GM18909 (cell line): ENCODE measurements around the gene THAP8.

Experiments used
- ATAC-seq: cut with Tn5 transposase; IDR thresholded peaks from one replicate; pipeline ENCODE4 v1.9.1; 2021; ENCODE audit warnings: mild to moderate bottlenecking; ENCODE audit not compliant: unreplicated experiment, poor library complexity

The THAP8 gene

DNA sequence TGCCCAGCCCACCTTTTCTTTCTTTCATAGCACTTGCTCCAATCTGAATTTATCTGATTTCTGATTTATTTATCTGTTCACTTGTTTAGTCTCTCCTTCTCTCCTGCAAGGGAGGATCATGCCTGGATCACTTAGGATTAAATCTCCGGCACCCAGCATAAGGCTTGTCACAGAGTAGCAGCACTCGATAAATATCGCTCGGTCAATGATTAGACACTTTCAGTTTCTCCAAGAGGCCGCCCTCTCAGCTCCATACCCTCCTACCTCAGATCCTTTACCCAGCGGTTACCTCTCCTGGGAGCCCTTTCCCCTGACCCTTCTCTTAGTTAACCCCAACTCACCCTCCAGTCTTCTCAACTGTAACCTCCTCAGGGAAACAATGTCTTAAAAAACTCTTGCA is 22.8 kb downstream of the THAP8 start:
- no peak for ATAC-seq

DNA sequence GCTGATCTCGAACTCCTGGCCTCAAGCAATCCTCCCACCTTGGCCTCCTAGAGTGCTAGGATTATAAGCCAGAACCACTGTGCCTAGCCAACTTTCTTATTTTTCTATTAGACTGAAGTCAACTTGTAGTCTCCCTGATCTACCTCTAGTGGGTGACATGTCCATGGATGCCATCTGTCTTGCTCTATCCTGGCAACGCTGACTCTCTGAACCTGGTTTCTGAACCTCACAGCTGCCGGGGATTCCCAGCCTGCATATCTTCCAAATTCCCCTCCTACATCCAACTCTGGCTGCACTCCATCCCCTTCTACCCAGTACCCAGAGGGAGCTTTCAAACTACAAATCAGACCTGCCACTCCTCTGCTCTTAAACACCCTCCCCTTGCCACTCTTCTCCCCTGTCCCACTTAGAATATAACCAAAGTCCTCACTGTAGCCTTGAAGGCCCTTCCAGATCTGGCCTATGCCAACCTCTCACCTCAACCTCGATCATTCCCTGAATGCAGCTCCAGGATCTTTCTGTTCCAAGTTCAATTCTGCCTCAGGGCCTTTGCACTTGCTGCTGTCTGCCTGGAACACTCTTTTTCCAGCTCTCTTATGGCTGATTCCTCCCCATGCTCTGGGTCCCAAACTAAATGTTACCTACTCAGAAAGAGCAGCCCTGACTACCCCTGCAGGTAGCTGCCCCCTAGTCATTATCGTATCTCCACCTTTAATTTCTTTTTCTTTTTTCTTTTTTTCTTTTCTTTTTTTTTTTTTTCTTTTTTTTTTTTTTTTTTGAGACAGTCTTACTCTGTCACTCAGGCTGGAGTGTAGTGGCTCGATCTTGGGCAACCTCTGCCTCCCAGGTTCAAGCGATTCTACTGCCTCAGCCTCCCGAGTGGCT is 23.6 kb downstream of the THAP8 start:
- ATAC-seq, result no peak

DNA sequence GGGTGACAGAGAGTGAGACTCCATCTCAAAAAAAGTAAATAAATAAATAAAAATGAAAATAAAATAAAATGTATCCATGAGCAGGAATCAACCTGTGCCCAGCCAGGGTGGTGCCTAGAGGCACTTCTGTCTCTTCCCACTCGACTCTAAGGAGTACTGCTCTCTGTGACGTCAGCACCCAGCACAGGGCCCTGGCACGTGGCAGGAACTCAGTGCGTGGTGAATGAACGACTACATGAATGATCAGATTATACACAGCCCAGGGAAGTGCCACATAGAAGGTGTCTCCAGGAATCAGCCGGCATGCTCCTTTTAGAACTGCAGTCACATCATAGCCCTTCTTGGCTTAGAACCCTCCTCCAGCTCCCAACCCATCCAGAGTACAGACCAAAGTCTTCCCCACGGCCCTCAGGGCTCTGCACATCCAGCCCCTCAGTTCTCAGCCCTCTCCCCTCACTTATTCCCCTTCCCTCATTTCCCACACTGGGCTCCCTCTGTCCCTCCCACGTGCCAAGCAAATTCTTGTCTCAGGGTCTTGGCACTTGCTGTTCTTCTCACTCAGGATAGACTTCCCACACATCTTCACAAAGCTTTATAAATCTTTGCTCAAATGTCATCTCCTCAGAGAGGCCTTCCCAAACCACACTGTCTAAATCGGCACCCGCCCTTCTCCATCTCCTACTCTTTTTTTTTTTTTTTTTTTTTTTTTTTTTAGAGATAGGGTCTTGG is 25.6 kb downstream of the THAP8 start:
- ATAC-seq, result no peak

DNA sequence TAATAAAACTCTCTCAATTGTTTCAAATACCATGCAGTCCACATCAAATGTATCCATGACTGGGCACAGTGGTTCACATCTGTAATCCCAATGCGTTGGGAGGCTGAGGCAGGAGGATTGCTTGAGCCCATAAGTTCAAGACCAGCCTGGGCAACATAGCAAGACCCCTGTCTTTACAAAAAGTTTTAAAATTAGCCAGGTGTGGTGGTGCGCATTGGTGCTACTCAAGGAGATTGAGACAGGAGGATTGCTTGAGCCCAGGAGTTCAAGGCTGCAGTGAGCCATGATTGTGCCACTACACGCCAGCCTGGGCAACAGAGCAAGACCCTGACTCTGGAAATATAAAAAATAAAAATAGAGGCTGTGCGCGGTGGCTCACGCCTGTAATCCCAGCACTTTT is 26.4 kb downstream of the THAP8 start:
- no peak for ATAC-seq

DNA sequence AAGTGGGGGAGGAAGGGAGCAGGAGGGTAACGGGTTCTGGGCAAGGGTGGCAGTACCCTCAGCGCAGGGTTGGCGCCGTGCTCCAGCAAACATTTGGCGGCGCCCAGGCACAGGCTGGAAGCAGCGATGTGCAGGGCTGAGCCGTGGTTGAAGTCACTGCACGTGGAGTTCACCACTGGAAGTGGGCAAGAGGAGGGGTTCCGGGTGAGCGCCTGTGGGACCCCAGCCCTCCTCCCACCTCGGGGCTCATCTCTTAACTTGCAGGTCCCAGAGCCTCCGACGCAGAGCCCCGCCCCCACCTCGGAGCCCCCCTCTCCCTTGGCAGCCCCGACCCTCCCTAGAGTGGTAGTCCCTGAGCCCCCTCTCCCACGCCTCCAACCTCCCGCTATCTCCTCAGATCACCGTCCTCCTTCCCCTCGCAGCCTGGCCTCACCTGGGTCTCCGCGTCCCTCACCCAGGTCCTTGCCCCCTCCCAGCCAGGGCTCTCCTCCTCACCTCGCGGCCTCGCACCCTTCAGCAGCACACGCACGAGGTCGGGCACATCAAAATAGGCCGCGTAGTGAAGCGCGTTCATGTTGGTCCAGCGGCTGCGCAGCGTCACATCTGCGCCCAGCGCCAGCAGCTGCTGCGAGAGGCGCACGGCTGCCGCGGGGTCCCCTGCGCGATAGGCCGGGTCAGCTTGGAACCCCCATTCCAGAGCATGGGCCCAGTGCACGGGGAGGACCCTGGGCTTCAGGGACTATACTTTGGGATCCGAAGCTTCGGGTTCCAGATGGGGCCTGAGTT is 27.8 kb downstream of the THAP8 start:
- no peak for ATAC-seq

DNA sequence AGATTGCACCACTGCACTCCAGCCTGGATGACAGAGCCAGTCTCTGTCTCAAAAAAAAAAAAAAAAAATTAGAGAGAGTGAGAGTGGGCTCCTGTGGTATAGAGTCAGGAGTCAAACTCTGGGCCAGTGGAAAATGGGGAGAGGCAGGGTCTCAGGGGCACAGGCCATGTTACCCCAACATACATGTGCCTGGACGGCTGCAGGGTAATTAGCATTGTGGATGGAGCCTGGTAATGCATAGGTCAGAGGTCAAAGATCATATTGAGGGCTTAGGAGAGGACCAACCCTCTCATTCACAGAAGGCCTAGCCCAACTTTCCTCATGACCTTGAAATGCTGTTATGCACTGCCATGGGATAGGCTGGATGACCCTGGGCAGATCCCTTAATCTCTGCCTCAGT is 28.5 kb downstream of the THAP8 start:
- ATAC-seq, result no peak

DNA sequence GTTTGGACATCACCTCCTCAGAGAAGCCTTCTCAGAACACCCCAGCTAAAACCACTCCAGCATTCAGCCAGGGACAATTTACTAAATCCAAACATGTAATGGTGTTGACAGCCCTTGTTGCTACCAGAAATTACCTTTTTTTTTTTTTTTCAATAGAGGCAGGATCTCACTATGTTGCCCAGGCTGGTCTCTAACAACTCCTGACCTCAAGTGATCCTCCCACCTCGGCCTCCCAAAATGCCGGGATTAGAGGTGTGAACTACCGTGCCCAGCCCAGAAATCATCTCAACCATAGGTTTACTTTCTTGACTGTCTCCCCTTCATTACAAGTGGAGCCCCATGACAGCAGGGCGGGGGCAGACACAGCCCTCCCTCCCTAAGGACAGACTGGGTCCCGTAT is 30.7 kb downstream of the THAP8 start:
- ATAC-seq, result no peak

DNA sequence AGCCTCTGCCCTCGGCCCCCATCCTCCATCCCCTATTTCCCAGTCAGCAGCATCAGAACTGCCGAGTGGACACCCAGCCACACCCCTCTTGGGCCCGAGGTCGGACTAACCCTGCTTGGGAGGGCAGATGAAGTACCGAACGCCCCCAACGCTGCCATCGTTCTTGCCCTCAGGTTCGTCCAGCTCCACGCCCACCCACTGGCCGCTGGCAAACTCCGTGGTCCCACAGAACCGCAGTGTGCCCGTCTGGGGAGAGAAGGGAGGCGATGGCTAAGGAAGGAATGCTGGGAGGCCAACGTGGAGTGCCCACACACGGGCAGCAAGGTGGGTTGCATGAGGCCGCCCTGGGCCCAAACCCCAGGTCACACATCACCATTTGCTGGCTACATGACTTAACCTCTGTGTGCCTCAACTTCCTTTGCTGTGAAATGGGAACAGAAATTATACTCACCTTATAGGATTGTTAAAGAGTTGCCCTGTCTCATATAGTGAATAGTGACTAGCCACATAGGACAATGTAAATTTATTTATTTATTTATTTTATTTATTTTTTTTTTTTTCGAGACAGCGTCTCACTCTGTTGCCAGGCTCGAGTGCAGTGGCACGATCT is 34.9 kb downstream of the THAP8 start:
- ATAC-seq, result no peak

DNA sequence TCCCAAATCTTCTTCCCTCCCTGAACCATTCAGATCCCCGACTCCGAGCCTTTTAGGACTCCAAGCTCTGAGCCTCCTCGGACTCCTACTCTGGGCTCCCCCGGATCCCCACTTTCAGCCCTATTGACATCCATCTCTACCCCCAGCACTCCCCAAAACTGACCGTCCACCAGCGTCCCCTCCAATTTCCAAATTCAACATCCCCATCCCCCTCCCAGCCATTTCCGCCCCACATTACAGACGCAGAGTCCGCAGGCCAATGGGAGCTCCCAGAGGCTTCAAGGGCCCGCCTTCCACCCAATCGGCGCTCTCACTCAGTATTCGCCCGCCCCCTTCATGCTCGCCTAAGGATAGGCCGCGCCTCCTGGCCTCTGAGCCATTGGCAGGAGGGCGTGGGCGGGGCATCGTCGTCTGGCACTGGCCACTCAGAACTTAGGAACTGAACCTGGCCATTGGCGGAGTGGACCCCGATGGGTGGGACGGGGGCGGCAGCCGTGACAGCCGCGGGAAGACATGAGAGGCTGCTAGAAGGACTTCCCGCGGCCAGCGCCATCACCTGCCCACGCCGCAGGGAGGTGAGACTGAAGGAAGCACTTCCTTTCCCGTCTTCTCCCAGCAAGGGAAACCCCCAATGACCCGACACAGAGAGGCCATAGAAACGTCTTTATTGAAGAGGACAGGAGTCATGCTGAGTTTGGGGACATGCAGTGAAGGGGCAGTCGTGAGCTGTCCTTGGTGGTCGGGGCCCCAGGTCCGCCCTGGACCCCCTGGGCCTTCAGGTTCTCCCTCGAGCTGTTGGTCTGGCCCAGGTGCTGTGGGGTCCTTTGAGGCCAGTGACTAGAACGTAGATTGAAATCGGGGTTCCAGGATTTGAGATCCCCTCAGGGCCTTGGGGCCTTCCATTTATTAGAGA is 39.8 kb downstream of the THAP8 start, which contains the start of gene ALKBH6:
ALKBH6 (minus strand) TSS at position 202 of the 913 bp plus-strand sequence. CDS start 816 bp downstream, outside the sequence.
- ATAC-seq, result peak; percentile 97

DNA sequence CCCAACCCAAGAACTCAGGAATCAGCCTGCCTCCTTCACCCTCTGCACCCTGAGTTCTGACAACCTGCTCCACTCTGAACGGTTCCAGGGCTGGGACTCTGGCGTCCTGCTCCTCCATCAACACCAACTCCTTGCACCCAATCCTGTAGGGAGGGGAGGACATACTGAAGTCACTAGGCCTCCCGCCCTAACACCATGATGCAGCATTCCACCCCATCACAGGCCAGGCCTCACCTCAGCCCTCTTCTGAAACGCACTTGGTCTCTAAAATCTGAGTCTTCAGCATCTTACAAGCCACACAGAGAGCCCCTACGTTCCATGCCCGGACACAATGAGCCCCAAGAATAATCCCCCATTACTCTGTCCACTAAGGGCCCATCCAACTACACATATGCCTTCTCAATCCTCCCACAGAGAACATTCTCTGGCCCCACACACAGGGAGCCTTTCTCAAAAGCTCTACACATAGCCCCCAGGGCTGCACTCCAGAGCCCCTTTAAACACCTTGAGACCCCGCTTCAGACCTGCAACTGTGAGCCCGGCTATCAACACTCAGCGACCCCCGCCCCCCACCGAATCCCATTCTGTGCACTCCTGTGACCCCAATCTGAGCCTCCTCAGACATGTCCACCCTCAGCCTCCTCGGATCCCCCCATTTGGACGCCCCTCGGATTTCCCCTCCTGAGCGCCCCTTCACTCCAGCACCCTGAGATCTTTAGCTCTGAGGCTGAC is 40.6 kb downstream of the THAP8 start:
- no peak for ATAC-seq

DNA sequence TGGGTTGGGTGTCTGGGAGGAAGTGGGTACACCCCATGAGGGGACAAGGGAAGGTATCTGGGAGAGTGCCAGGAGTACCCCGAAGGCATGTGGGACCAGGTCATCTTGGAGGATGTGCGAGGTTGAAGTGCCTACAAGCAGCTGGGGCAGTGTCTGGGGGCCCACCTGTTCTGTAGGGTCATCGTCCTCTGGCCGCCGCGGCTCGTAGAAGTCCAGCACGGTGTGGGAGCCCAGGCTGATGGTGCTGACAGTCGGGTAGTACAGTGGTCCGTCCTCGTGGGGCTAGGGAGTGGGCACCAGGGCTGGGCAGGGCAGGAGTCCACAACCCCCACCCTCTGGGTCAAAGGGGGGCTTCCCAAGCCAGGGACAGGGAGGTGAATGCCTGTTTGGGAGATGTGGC is 43.7 kb downstream of the THAP8 start:
- no peak for ATAC-seq

DNA sequence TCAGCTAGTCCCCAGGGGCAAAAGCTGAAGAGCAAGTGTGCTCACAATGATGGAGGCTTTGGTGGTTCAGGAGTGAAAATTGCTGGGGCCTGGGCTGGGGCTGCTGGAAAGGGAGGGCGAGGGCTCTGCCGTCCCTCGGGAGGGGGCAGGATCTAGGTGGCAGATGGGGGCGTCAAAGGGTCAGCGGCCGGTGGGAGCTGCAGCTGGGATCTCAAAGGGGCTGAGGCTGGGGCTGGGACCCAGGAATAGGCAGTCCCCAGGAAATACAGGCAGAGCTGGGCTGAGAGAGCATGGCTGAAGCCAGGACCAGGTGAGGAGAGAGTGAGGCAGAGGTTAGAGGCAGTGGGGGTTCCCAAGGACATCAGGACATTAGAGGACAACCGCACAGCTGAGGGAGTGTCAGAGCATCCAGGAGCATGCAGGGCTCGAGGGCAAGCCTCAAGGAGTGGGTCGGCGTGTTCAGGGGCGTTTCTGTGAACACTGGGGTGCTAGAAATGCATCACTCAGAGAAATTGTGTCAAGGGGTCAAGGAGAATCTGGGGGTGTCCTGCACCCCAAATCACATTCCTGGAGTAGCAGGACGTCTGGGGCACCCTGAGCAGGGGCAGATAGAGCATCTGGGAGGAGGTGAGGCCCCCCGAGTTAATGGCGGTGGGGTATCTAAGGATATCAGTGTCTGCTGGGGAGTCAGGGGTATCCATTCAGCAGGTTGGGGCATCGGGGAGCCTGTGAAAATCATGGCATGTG is 44.3 kb downstream of the THAP8 start:
- no peak for ATAC-seq

DNA sequence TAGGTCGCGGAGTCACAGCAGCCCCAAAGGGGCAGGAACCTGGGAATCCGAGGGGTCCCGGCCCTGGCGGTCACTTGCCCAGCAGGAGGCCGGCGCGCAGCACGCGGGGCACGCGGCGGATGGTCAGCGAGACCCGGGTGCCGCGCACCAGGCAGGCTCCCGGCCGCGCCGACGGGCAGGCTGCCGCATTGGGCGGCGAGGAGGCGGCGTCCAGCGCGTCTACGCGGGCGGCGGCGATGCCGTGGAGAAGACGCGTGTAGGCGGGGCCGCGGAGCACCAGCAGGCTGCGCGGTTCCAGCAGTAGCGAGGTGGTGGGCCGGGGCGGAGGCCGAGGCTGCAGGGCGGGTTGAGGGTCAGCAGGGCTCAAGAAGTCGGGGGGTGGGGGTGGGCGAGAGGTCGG is 44.9 kb downstream of the THAP8 start:
- no peak for ATAC-seq

DNA sequence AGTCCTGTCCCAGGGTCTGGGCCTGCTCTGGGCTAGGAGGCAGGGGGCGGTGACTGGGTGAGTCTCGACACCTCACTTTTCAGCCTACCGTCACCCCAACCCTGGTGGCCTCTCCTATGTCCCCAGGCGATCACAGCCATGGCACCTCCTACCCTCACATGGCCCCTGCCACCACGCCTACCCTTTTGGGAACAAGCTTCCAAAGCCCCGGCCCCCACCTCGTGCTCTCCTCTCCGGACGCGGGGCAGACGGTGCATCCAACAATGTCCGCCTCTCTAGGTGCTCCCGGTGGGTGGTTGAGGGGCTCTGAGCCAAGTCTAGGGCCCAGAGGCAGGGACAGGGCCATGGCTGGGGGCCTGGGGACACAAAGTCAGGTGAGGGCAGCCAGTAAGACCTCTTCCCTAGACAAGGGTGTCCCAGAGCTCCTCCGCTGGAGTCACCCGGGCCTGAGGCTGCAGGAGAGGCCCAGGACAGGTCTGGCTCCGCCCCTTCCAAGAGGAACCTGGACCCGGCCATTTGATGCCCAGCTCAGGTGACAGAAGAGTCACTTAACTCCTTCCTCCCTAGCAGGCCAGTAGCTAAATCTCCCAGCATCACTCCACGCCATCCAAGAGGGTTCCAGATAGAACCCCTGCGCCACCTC is 45.6 kb downstream of the THAP8 start, which contains the start of gene SYNE4:
SYNE4 (minus strand) TSS at position 478 of the 643 bp plus-strand sequence; CDS start at position 346, 132 bp downstream.
- no peak for ATAC-seq

DNA sequence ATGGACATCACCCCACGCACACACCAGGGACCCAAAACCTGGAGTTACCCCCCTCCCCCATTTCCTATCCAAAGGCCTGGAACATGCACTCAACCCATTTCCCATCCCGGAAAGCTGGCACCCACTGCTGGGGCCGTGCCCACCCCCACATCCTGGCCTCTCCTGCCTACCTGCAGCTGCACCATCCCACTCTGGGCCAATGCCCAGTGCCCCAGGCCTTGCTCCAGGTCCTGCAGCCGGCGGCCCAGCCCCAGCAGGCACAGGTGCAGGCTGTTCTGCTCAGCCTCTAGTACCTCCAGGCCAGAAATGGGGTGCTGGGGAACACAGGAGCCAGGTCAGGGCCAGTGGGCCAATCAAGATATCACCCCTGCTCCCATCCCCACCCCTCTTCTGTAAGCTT is 47.1 kb downstream of the THAP8 start:
- no peak for ATAC-seq

DNA sequence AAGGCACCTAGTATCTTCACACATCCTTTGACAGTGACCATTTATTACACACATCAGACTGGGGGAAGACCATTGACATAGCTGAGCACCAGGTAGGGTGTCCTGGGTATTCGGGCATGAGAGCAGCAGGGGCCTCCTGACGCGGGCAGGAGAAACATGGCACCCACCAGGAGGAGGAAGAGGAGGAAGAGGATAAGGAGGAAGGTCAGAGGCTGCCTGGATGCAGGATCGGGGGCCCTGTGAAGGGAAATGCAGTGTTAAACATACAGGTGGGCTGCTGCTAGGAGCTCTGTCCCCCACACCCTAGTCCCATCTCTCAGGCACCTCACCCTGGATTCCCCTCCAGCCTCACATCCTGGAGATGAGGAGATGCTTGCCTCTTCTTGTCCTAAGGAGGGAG is 50.8 kb downstream of the THAP8 start:
- ATAC-seq, result no peak

DNA sequence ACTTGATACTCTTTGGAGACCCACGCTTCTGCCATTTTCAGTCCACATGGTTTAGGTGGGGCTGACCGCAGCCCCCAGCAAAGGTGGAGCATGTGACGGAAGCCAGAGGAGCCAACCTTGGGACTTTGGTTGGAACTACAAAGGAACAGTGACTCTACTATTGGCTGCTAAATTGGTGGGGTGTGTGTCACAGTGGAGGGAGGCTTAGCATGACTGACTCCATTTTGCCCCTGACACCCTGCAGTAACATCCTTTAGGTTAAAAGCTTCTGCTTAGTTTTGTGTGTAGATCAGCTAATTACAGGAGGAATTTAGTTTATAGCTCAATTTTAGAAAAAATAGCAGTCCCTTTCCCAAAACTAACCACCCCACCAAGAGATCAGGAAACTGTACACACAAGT is 52.5 kb downstream of the THAP8 start:
- ATAC-seq, result no peak
